HepG2 (cell line): Measurements from ENCODE around the gene SYNJ2.

Experiments
- CEBPB ChIP-seq: IDR thresholded peaks from 2 replicates; pipeline ENCODE4 v1.6.1; 2011; ENCODE audit warnings: low read depth, low read length, improper control_type of control experiment, borderline replicate concordance
- CHD4 ChIP-seq: fragments of 200-600 bp; sonication (generic); IDR thresholded peaks from 2 replicates; pipeline ENCODE4 v1.7.0; 2017; ENCODE audit warnings: mild to moderate bottlenecking, low read length, borderline replicate concordance
- CTCF ChIP-seq: sonication (generic); formaldehyde crosslinking; IDR thresholded peaks from 2 replicates; pipeline ENCODE4 v1.5.0; 2020; ENCODE audit warnings: mild to moderate bottlenecking, missing genetic modification reagents, moderate library complexity
- EP300 ChIP-seq, 3 experiments: sonication (generic) in 1 of 3; formaldehyde crosslinking in 1 of 3; IDR thresholded peaks; 2 replicates each; pipeline versions ENCODE4 v1.5.1 to v1.6.1; 2011 to 2020; ENCODE audit warnings: low read depth in 2 of 3, low read length in 2 of 3, borderline replicate concordance in 1 of 3, improper control_type of control experiment in 1 of 3, mild to moderate bottlenecking in 1 of 3, missing genetic modification reagents in 1 of 3, moderate library complexity in 1 of 3
- FOSL2 ChIP-seq: sonication (generic); formaldehyde crosslinking; IDR thresholded peaks from 2 replicates; pipeline ENCODE4 v1.4.0; 2020; ENCODE audit warnings: missing genetic modification reagents
- IKZF5 ChIP-seq: IDR thresholded peaks from 2 replicates; pipeline ENCODE4 v1.6.1; 2018; ENCODE audit warnings: missing genetic modification reagents, mild to moderate bottlenecking, missing compliant biosample characterization
- MAFG ChIP-seq: sonication (generic); formaldehyde crosslinking; IDR thresholded peaks from 2 replicates; pipeline ENCODE4 v1.5.1; 2020; ENCODE audit warnings: mild to moderate bottlenecking, missing genetic modification reagents
- MTA3 ChIP-seq: sonication (generic); formaldehyde crosslinking; IDR thresholded peaks from 2 replicates; pipeline ENCODE4 v1.4.0; 2020; ENCODE audit warnings: missing genetic modification reagents
- TOE1 ChIP-seq: sonication (generic); formaldehyde crosslinking; IDR thresholded peaks from 2 replicates; pipeline ENCODE4 v1.4.0; 2020; ENCODE audit warnings: mild to moderate bottlenecking, missing genetic modification reagents
- ZNF777 ChIP-seq: sonication (generic); formaldehyde crosslinking; IDR thresholded peaks from 2 replicates; pipeline ENCODE4 v1.4.0; 2020; ENCODE audit warnings: missing genetic modification reagents
- TF ChIP-seq, protein P1 (sequence below): sonication (generic); formaldehyde crosslinking; IDR thresholded peaks from 2 replicates; pipeline ENCODE4 v1.5.1; 2020; ENCODE audit warnings: mild to moderate bottlenecking, missing genetic modification reagents, moderate library complexity

GRCh38 chr6:157981395-157982101 lies at the start of gene SYNJ2:
- TF ChIP-seq CHD4 = no peak
- peak; percentile 79 for TF ChIP-seq CTCF (CRISPR knock-in tag)
- TF ChIP-seq, protein P1, sequence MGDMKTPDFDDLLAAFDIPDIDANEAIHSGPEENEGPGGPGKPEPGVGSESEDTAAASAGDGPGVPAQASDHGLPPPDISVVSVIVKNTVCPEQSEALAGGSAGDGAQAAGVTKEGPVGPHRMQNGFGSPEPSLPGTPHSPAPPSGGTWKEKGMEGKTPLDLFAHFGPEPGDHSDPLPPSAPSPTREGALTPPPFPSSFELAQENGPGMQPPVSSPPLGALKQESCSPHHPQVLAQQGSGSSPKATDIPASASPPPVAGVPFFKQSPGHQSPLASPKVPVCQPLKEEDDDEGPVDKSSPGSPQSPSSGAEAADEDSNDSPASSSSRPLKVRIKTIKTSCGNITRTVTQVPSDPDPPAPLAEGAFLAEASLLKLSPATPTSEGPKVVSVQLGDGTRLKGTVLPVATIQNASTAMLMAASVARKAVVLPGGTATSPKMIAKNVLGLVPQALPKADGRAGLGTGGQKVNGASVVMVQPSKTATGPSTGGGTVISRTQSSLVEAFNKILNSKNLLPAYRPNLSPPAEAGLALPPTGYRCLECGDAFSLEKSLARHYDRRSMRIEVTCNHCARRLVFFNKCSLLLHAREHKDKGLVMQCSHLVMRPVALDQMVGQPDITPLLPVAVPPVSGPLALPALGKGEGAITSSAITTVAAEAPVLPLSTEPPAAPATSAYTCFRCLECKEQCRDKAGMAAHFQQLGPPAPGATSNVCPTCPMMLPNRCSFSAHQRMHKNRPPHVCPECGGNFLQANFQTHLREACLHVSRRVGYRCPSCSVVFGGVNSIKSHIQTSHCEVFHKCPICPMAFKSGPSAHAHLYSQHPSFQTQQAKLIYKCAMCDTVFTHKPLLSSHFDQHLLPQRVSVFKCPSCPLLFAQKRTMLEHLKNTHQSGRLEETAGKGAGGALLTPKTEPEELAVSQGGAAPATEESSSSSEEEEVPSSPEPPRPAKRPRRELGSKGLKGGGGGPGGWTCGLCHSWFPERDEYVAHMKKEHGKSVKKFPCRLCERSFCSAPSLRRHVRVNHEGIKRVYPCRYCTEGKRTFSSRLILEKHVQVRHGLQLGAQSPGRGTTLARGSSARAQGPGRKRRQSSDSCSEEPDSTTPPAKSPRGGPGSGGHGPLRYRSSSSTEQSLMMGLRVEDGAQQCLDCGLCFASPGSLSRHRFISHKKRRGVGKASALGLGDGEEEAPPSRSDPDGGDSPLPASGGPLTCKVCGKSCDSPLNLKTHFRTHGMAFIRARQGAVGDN = peak; percentile 92
- TF ChIP-seq TOE1 (CRISPR knock-in tag) = no peak
- TF ChIP-seq ZNF777 (CRISPR knock-in tag) = no peak; the same call in 1 of the 2 replicates
- no peak for TF ChIP-seq MAFG (CRISPR knock-in tag)
- peak; percentile 47 for TF ChIP-seq FOSL2 (CRISPR knock-in tag)
- TF ChIP-seq CEBPB = no peak
- peak; percentile 50 to 77 for TF ChIP-seq EP300 (IDR thresholded peaks at IDR 0.05; ENCODE audit: low read depth in 2 of 2, low read length in 2 of 2)
- TF ChIP-seq EP300 (CRISPR knock-in tag; IDR thresholded peaks at IDR 0.05; ENCODE audit: borderline replicate concordance) = peak; percentile 7; the same call in 1 of the 2 replicates
- peak; percentile 74 for TF ChIP-seq IKZF5 (CRISPR knock-in tag)
- TF ChIP-seq MTA3 (CRISPR knock-in tag) = no peak
